ENCODE results near the gene LIPA.
A peak's percentile ranks its signal among the peaks of the same experiment; 100 is the strongest.
"Not testable (repeated sequence)": the region's sequence is repeated elsewhere in the genome, so short reads cannot be mapped to it uniquely, and the experiment has no call there.

LIPA gene

GRCh38 chr10:89210794-89211425 lies 40.7 kb downstream of the LIPA start:
- DNase-seq (ENCODE audit: low read depth in 1 of 2, low spot score in 1 of 2), result no peak

DNA sequence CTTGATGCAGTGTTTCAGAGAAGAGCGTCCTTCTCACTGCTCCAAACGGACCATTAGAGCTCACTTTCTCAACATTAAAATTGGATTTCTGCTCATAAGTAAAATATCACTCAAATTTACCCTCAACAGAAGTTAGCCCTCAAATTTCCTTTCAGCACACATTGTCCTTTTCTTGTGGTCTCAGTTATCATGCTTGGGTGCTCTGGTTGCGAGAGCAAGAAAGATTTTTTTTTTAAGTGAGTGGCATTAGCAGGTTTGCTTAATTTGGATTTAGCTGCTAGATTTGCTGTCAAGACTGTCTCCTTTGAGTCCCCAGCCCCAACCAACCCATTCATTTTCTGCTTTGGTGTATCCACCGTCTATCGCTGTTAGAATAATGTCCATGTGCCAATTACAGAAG lies 41.9 kb downstream of the LIPA start:
- no peak for DNase-seq (ENCODE audit: low read depth in 1 of 2, low spot score in 1 of 2)

DNA sequence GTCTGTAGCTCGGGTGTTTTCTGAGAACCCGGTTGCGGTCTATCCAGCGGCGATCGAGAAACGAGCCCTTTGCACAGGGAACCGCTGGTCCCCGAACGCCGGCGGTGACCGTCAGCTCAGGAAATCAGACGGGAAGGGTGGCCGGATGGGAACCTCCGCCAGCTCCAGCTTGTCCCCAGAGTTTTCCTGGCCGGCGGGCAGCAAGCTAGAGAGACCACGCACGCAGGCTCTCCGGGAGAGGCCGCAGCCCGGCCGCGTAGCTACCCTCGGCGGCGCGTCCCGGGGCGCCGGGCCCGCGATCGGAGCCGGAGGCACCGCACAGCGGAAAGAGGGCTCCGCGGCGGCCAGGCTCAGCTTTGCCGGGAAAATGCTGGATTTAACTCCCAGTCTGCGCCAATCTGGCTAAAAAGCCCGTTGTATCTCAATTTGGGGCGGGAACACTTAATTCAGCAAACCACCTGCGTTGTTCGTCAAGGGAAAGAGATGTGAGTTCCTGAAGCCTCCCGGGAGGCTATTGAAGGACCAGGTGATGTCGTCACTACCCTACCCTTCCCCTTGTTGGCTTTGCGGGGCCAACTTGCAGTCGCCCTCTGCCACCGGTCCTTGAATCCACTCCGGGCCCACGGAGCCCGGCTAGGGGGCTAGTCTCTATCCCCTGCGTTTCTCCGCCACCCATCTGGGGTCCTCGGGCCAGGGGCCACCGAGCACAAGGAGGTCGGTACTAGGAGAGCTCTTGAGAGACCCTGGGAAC lies 43.6 kb downstream of the LIPA start:
- DNase-seq (ENCODE audit: low read depth in 1 of 2, low spot score in 1 of 2), result no peak

DNA sequence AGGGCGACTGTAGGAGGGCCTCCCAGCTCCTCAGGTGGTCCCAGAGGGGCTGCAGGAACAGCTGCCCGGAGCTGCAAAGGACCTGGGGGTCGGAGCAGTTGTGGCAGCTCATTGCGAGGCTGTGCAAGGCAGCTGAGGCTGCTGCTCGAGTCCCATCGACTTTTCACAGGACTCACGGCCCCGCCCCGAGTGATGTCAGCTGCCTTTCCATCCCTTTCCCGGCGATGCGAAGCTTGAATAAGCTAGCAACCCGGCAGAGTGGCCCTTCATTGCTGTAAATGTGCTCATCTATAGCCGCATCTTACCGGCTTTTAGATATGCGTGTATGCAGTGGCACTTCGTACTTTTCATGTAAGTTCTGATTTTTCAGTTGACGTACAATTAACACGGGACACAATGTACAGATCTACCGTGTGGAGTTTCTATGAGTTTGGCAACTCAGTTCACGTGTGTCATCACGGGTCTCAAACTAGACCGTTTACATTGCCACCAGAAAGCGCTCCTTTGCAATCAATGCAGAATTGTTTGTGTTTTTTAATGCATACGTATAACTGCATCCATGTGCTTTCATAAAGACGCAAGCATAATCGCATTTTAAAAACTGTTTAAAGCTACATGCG lies 44.3 kb downstream of the LIPA start, which contains the start of gene CH25H:
Gene CH25H, minus strand, starts transcription at position 137 of the 620 bp plus-strand sequence. Its CDS starts 25 bp downstream, at position 112.
- DNase-seq (ENCODE audit: low read depth in 1 of 2, low spot score in 1 of 2), result peak; percentile 26 to 31

GRCh38 chr10:89206402-89207180 lies 45.0 kb downstream of the LIPA start:
- peak in 1 of 2 donors; percentile 6 for DNase-seq (ENCODE audit: low read depth in 1 of 2, low spot score in 1 of 2)

DNA sequence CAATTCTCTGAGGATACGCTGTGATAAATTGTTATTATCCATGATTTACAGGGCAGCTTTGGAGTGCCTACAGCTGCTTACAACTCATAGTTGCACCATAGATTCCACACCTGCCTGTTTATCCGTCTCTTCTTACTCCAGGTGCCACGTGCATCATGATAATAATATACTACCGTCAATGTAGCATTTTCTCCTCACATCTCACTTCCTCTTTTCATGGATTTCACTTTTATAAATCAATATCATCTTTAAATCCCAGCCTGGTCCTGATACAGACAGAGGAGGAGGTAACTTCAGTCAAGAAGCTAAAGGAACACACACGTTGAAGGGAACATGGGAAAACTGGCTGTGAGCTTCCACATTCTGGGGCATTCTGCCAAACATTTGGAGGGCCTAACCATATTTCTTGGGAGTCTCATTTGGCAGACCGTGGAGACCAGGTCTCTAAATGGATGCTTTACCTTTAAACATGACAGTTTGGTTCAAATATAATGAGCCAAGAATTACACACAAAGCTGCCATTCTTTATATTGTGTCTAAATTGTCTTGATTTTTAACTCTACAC lies 46.9 kb downstream of the LIPA start:
- DNase-seq (ENCODE audit: low read depth in 1 of 2, low spot score in 1 of 2), result no peak

DNA sequence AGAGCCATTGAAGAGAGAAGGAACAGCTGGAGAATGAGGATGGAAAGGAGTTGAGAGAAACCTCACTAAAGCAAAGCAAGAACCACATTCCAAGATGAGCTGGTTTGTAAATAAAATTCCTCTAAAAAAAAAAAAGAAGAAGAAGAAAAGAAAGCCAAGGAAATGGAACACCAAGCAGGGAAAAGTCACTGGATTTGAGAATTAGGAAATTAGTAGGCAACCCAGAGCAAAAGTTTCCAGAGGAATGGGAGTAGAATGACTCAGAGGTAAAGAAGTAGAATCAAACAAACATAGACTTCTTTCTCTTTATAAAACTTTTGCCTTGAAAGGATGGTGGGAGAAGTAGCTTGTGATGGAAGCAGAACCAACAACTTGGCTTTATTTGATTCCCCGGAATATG lies 48.3 kb downstream of the LIPA start:
- DNase-seq (ENCODE audit: low read depth in 1 of 2, low spot score in 1 of 2), result no peak

DNA sequence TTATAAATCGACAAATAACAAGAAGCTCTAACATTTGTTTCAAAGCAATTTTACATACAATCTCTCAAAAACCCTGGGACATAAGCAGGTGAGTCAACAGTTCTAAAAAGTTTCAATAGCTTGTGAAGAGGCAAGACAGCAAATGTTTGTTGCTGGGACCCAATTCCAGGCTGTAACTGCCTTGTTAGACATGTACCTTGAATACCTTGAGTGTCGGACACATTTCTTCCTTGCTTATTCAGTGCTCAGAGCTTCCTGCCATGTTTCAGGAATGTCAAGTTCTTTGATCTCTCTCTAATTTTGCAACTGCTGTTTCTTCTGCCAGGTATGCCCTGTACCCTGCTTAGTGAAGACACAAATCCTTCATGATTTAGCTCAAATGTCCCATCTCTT lies 49.5 kb downstream of the LIPA start:
- DNase-seq (ENCODE audit: low read depth in 1 of 2, low spot score in 1 of 2), result no peak

DNA sequence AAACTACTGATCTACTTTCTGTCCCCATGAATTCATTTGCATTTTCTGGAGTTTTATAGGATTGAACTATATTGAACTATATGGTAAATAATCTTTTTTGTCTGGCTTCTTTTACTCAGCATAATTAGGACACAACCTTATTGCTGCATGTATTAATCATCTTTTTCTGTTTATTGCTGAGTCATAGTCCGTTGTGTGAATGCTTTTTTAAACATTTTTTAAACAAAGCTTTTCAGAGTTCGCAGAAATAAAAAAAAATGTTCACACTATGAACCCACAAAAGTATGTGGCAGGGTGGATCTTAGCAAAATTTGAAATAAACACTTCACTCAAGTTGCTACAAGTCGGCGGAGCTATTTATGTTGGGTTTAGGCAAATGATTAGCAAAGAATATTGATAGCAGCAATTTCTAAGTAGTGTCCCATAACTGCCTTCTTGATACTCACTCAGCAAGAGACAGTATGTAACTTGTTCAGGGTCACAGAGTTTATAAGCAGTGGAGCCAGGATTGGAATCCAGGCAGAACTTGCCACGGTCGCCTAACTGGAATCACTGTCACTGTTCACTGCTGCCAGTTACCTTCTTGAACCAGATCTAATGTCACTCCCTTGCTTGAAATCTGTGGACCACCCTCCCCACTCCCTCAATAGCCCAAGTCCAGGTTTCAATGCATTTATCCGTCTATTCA lies 50.1 kb downstream of the LIPA start:
- DNase-seq (ENCODE audit: low read depth in 1 of 2, low spot score in 1 of 2), result no peak

- DNase-seq (ENCODE audit: low read depth in 1 of 2, low spot score in 1 of 2), result no peak
Observed at GRCh38 chr10:89197473-89197872, 54.1 kb downstream of the LIPA start.

DNA sequence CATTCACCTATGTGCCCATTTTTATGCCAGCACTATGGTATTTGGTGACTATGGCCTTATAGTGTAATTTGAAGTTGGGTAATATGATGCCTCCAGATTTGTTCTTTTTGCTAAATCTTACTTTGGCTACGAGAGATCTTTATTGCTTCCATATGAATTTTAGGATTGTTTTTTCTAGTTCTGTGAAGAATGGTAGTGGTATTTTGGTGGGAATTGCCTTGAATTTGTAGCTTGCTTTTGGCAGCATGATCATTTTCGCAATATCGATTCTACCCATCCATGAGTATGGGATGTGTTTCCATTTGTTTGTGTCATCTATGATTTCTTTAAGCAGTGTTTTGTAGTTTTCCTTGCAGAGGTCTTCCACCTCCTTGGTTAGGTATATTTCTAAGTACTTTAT lies 60.3 kb downstream of the LIPA start:
- not testable (repeated sequence) for DNase-seq (ENCODE audit: low read depth in 1 of 2, low spot score in 1 of 2)

DNA sequence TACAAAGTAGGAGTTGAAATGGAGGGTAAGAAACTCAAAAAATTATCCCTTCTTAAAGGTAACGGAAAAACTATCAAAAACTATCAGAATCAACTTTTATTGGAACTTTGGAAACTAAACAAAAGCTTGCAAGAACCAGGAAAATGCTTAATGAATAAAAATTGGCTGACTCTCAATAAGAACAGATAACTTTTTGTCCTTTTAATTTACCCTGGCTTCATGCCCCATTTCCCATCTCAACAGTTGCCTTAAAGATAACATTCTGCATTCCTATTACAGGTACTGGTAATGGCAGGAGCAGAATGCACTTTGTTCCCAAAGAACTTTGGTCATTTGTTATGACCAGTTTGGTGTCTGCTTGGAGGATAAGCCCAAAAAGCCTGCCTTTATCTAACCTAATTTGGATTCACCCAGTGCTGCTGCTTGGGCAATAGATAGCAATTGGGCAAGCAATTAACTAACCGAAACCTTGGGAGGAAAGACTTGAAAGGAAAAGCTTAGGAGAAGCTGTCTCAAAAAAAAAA lies 62.3 kb downstream of the LIPA start:
- DNase-seq (ENCODE audit: low read depth in 1 of 2, low spot score in 1 of 2), result no peak

DNA sequence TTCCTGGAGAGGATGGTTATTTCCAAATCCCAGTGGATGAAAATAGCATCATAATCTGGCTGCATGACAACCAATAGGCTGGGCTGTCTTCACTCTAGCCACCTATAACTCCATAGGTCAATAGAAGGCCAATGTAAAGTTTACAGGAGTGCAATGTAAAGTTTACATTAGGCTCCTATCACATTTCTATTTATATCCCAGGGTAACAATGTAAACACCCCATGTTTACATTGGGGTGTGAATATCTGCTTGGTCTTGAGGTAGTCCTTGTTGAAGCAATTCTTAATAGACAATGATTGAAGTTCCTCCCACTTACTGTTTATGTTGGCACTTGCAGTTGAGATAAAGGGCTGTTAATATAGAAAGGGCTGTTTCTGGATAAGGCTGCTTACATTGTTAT lies 65.9 kb downstream of the LIPA start:
- DNase-seq (ENCODE audit: low read depth in 1 of 2, low spot score in 1 of 2), result no peak

DNA sequence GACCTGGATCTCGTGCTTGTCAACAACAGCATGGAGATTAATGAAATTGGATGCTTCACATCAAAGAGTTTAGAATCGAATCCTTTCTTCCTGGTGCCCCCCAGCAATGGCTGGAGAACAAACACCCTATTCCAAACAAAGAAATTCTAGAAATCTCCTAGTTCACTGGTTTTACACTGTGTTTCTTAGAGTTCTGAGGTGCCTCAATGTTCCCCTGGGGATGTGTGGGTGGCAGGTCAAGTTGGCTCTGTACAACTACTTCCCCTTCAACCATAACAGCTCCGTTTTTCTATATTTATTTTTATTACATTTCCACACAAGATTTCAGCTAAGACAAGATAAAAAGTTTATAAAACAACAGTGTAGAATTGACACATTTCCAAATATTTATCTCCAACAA lies 66.9 kb downstream of the LIPA start:
- no peak for DNase-seq (ENCODE audit: low read depth in 1 of 2, low spot score in 1 of 2)

- DNase-seq (ENCODE audit: low read depth in 1 of 2, low spot score in 1 of 2), result no peak
Observed at GRCh38 chr10:89183571-89183970, 68.0 kb downstream of the LIPA start.

GRCh38 chr10:89182894-89183293 lies 68.7 kb downstream of the LIPA start:
- DNase-seq (ENCODE audit: low read depth in 1 of 2, low spot score in 1 of 2), result no peak

DNA sequence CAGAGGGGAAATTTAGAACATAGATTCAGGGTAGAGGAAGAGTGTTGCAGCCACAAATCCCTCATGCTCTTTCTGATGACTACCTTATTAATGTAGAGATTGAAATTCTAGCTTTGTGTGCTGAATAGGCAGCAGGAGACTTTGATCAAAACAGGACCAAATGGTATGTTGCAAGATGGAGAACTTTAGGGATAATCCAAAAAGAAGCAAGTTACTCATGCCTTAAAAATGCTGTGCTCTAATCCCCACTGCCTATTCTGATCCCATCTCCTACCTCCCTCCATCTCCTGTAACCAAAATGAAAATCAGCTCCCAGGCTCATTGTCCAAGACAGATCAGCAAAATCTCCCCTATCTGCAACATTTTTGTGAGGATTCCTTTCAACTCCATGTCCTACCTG lies 75.8 kb downstream of the LIPA start:
- DNase-seq (ENCODE audit: low read depth in 1 of 2, low spot score in 1 of 2), result no peak

DNA sequence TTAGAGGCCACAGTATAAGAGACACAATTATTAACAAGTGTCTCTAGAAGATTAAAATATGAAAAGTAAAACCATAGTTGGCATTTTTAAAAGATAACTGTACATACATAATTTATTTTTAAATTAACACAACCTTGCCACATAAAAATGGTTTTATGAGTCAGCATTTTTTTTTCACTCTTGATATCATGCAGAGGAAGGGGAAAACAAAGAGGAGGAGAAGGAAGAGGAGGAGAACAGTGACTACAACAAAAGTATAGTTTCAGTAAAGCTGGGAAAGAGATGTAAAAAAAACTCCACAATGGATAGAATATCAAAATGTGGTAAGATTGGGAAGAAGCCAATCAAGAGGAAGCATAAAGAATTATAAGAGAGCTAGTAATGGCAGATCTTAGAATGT lies 78.5 kb downstream of the LIPA start:
- no peak for DNase-seq (ENCODE audit: low read depth in 1 of 2, low spot score in 1 of 2)

DNA sequence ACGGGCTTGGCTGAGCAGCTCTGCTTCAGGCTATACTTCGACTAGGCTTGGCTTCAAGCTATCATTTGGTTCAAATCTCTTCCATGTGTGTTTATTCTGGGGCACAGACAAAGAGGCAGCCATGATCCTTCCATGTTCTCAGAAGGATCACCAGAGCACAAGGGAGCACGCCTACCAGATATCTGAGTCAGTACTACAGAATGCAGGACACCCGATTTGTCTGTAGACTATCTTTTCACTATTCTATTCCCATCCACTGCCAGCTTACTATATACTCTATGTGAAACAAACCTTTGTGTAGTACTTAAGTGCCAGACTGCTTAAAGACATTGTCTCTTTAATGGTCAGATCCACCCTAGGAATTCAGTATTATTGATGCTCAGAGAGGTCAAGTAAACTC lies 79.6 kb downstream of the LIPA start:
- DNase-seq (ENCODE audit: low read depth in 1 of 2, low spot score in 1 of 2), result no peak

DNA sequence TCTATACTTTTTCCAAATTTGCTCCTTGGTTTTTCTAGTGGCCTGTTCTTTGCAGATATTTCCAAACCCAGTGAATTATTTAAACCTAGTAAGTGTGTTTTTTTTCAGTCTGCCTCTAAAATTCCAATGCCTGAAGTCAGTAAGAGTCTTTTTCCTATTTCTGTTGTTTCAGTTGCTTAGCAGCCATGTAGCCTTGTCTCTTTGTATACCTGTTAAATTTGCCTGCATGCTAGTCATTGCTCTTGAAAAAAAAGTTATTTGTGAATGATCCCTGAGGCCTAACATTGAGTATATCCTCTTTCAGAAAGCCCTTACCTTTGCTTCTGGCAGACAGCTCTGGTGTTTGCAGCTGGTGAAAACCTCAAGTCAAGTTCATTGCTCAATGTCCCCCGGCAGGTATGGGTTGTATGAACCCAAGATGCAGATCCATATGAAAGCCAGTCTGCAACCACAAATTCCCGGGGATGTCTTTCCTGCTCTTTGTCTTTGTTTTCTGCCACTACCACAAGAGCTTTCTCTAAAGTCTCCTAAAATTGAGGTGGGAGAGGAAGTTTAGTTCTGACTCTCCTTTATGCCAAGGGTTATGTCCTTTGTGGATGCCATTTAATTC lies 80.2 kb downstream of the LIPA start:
- no peak for DNase-seq (ENCODE audit: low read depth in 1 of 2, low spot score in 1 of 2)

Measured in activated CD4-positive, alpha-beta T cell treated with anti-CD3 and anti-CD28 coated beads, Interleukin-2, amount 50 U/mL, for 24 hours (primary cell).